HG02885 (cell line): ENCODE data around the gene NAP1L3.

Experiments
- ATAC-seq: cut with Tn5 transposase; IDR thresholded peaks from one replicate; pipeline ENCODE4 v1.9.1; 2021; ENCODE audit warnings: mild to moderate bottlenecking; ENCODE audit not compliant: unreplicated experiment, poor library complexity

Gene NAP1L3, protein sequence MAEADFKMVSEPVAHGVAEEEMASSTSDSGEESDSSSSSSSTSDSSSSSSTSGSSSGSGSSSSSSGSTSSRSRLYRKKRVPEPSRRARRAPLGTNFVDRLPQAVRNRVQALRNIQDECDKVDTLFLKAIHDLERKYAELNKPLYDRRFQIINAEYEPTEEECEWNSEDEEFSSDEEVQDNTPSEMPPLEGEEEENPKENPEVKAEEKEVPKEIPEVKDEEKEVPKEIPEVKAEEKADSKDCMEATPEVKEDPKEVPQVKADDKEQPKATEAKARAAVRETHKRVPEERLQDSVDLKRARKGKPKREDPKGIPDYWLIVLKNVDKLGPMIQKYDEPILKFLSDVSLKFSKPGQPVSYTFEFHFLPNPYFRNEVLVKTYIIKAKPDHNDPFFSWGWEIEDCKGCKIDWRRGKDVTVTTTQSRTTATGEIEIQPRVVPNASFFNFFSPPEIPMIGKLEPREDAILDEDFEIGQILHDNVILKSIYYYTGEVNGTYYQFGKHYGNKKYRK

DNA sequence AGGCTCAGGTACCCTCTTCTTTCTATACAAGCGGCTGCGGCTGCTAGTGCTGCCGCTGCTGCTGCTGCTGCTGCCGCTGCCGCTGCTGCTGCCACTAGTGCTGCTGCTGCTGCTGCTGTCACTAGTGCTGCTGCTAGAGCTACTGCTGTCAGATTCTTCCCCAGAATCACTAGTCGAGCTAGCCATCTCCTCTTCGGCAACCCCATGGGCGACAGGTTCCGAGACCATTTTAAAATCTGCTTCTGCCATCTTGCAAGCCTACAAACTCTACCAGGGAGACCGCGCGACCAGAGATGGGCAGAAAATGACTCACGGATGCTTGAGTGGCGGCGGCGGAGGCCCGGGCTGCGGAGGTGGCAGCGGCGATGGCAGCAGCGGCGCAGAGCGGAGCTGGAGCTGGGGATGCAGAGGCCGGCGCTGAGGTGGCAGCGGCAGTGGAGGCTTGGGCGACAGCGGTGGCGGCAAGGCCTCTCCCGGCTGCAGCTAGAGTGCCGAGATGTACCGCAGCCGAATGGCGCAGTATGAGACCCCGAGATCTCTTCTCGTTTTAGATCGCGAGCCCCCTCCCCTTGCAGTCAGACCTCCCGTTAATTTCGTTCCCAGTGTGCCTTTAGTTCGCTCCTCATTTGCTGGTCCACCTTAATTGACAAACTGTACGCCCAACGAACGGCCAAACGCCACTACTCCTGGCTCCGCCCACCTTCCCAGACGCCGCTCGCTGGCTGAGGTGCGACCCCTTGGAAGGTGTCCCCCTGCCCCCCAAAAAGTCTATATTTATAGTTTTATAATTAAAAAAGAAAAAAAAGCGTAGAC, at the start of gene NAP1L3:
NAP1L3 (minus strand) TSS at position 523 of the 813 bp plus-strand sequence; CDS start at position 249, 274 bp downstream.
- ATAC-seq: no peak

DNA sequence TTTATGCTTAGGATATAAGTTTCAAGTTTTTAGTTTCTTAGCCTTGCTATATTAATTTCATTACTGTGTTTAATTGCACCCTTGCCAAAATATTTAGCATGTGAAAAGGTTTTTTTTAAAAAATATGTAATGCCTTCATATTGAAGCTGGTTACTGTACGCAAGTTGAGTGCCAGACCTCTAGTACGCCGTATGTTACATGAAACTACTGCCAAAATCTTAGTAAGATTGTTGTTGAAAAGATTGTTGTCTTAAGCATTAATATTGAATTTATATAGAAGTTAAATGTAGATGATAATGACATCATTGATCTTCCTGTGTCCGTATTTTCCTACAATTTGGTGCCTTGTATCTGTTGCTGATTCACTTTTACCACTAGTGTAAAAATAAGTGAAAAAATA, 37.7 kb upstream of the NAP1L3 start:
- ATAC-seq: no peak

DNA sequence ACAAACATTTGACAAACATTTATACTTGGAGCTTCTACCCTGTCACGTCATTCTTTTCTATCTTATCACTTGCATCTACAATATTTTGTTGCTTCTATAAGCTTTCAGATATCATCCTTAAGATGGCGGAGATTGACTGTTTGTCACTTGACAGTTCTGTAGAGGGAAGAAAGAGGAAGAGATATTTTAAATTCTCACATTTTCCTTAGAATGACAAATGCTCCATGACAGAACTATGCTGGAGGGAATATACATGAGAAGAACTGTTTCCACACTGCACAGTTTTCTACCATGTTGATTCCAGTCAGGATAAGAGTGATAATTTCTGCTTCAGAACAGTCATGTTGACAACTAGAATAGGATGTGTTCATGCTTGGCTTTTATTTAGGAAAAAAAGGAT, 30.3 kb upstream of the NAP1L3 start:
- no peak for ATAC-seq

- ATAC-seq: no peak
Observed at GRCh38 chrX:93695981-93696380, 22.6 kb upstream of the NAP1L3 start.

DNA sequence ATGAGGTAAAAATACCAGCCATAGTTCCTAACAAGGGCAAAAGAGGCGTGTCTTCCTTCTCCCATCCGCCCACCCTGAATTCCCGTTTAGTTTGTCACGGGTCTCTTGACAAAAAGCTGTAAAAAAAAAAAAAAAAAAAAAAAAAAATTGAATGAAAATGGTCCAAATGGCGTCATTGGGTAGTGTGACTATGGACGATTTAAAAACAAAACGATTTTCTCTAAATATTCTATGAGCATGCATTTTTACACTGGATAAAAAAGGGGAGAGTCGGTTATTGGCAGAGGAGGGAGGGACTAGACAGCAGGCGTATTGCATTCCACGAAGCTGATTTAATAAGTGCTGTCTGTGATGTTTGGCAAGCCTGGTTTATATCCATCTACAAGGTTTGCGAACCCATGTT, 492 bp upstream of the NAP1L3 start, which contains the start of gene FAM133A:
FAM133A (plus strand) TSS at position 338 of the 403 bp plus-strand sequence. CDS start 35,214 bp downstream, outside the sequence.
- no peak for ATAC-seq

- ATAC-seq: no peak
Observed at GRCh38 chrX:93660575-93660974, 12.8 kb downstream of the NAP1L3 start.

DNA sequence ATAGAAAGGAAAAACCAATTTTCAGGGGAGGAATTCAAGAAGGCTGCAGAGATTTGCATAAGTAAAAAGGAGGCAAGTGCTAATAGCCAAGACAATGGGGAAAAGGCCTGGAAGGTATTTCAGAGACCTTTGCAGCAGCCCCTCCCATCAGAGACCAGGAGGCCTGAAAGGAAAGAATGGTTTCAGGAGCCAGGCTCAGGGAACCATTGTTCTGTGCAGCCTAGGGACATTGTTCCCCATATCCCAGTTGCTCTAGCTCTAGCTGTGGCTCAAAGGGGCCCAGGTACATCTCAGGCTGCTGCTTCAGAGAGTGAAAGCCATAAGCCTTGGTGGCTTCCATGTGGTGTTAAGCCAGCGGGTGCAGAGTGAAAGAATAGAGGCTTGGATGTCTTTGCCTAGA, 24.0 kb downstream of the NAP1L3 start:
- ATAC-seq: no peak

DNA sequence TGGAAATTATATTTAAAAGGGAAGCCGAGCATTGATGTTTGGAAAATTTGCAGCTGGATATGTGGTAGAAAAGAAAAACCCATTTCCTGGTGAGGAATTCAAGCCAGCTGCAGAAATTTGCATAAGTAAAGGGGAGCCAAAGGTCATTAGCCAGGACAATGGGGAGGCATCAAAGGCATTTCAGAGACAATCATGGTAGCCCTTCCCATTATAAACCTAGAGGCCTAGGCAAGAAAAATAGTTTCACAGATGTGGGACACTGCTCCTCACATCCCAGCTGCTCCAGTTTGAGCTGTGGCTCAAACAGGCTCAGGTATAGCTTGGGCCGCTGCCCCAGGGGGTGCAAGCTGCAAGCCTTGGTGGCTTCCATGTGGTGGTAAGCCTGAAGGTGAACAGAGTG, 35.8 kb downstream of the NAP1L3 start:
- ATAC-seq: no peak
